HepG2 (cell line): ENCODE measurements around the gene RHBDL3. TPM values are rescaled to one million over a fixed set of nuclear protein-coding genes. Genes with fewer than 3 reads are reported as not detected.

Experiments
- BRCA1 ChIP-seq: sonication (generic); formaldehyde crosslinking; IDR thresholded peaks from 2 replicates; pipeline ENCODE4 v1.4.0; 2020; ENCODE audit warnings: missing genetic modification reagents
- CAMTA2 ChIP-seq: sonication (generic); formaldehyde crosslinking; IDR thresholded peaks from 2 replicates; pipeline ENCODE4 v1.4.0; 2020; ENCODE audit warnings: mild to moderate bottlenecking, missing genetic modification reagents, borderline replicate concordance
- EED ChIP-seq: sonication (generic); formaldehyde crosslinking; IDR thresholded peaks from 2 replicates; pipeline ENCODE4 v1.5.0; 2020; ENCODE audit warnings: mild to moderate bottlenecking, missing genetic modification reagents
- FOXA1 ChIP-seq, 2 experiments: fragments of 450-650 bp in 1 of 2; sonication (generic) in 1 of 2; formaldehyde crosslinking in 1 of 2; IDR thresholded peaks; 2 replicates each; pipeline versions ENCODE4 v1.4.0 to v1.6.1; 2016 to 2020; ENCODE audit warnings: missing genetic modification reagents in 1 of 2
- HNRNPL ChIP-seq: fragments of 200-400 bp; formaldehyde crosslinking; IDR thresholded peaks from 2 replicates; pipeline ENCODE4 v1.6.1; 2017; ENCODE audit warnings: mild to moderate bottlenecking, low read depth, low read length
- IRF9 ChIP-seq: sonication (generic); formaldehyde crosslinking; IDR thresholded peaks from 2 replicates; pipeline ENCODE4 v1.8.0; 2022; ENCODE audit warnings: missing genetic modification reagents, mild to moderate bottlenecking, borderline replicate concordance
- JDP2 ChIP-seq: sonication (generic); formaldehyde crosslinking; IDR thresholded peaks from 2 replicates; pipeline ENCODE4 v1.8.1; 2022; ENCODE audit warnings: missing genetic modification reagents, borderline replicate concordance
- KAT2B ChIP-seq: fragments of 150-350 bp; IDR thresholded peaks from 2 replicates; pipeline ENCODE4 v1.6.1; 2014; ENCODE audit warnings: low read depth, low read length, borderline replicate concordance
- MBD4 ChIP-seq: IDR thresholded peaks from 2 replicates; pipeline ENCODE4 v1.6.1; 2012; ENCODE audit warnings: low read length, inconsistent platforms, borderline replicate concordance
- MEF2D ChIP-seq: sonication (generic); formaldehyde crosslinking; IDR thresholded peaks from 2 replicates; pipeline ENCODE4 v1.5.1; 2020; ENCODE audit warnings: mild to moderate bottlenecking, missing genetic modification reagents
- PTBP1 ChIP-seq: fragments of 200-400 bp; formaldehyde crosslinking; IDR thresholded peaks from 2 replicates; pipeline ENCODE4 v1.6.1; 2018; ENCODE audit warnings: low read length, low read depth; ENCODE audit not compliant: poor library complexity, severe bottlenecking
- STAT5B ChIP-seq: sonication (generic); formaldehyde crosslinking; IDR thresholded peaks from 2 replicates; pipeline ENCODE4 v1.4.0; 2020; ENCODE audit warnings: missing genetic modification reagents
- SUZ12 ChIP-seq: fragments of 150-350 bp; IDR thresholded peaks from 2 replicates; pipeline ENCODE4 v1.6.1; 2014; ENCODE audit warnings: low read depth, low read length
- TRIM24 ChIP-seq: sonication (generic); formaldehyde crosslinking; IDR thresholded peaks from 2 replicates; pipeline ENCODE4 v1.8.0; 2022; ENCODE audit warnings: mild to moderate bottlenecking, missing genetic modification reagents
- UBTF ChIP-seq: sonication (generic); formaldehyde crosslinking; IDR thresholded peaks from 2 replicates; pipeline ENCODE4 v1.4.0; 2020; ENCODE audit warnings: mild to moderate bottlenecking, missing genetic modification reagents
- ZBTB21 ChIP-seq: sonication (generic); formaldehyde crosslinking; IDR thresholded peaks from 2 replicates; pipeline ENCODE4 v1.4.0; 2020; ENCODE audit warnings: missing genetic modification reagents
- ZNF263 ChIP-seq: sonication (generic); formaldehyde crosslinking; IDR thresholded peaks from 2 replicates; pipeline ENCODE4 v1.4.0; 2020; ENCODE audit warnings: missing genetic modification reagents
- ZNF282 ChIP-seq: fragments of 450-650 bp; IDR thresholded peaks from 2 replicates; pipeline ENCODE4 v1.6.1; 2018; ENCODE audit not compliant: partially characterized antibody
- ZNF292 ChIP-seq: sonication (generic); formaldehyde crosslinking; IDR thresholded peaks from 2 replicates; pipeline ENCODE4 v1.8.1; 2022; ENCODE audit warnings: mild to moderate bottlenecking, low read depth, missing genetic modification reagents, borderline replicate concordance
- ZNF30 ChIP-seq: sonication (generic); formaldehyde crosslinking; IDR thresholded peaks from 2 replicates; pipeline ENCODE4 v1.5.0; 2020; ENCODE audit warnings: mild to moderate bottlenecking, missing genetic modification reagents
- ZNF317 ChIP-seq: sonication (generic); formaldehyde crosslinking; IDR thresholded peaks from 2 replicates; pipeline ENCODE4 v1.5.0; 2020; ENCODE audit warnings: mild to moderate bottlenecking, missing genetic modification reagents
- ZNF333 ChIP-seq: sonication (generic); formaldehyde crosslinking; IDR thresholded peaks from 2 replicates; pipeline ENCODE4 v1.4.0; 2020; ENCODE audit warnings: mild to moderate bottlenecking, missing genetic modification reagents, borderline replicate concordance
- ZNF577 ChIP-seq: sonication (generic); formaldehyde crosslinking; IDR thresholded peaks from 2 replicates; pipeline ENCODE4 v1.4.0; 2020; ENCODE audit warnings: mild to moderate bottlenecking, low read depth, missing genetic modification reagents, borderline replicate concordance
- ZNF614 ChIP-seq: IDR thresholded peaks from 2 replicates; pipeline ENCODE4 v1.6.1; 2018; ENCODE audit warnings: missing biosample characterization, missing genetic modification reagents, inconsistent platforms, borderline replicate concordance
- ZNF616 ChIP-seq: sonication (generic); formaldehyde crosslinking; IDR thresholded peaks from 2 replicates; pipeline ENCODE4 v1.5.0; 2020; ENCODE audit warnings: low read depth, mild to moderate bottlenecking, missing genetic modification reagents
- ZNF691 ChIP-seq: sonication (generic); formaldehyde crosslinking; IDR thresholded peaks from 2 replicates; pipeline ENCODE4 v1.4.0; 2020; ENCODE audit warnings: missing genetic modification reagents, low read depth, mild to moderate bottlenecking, borderline replicate concordance
- ZNF839 ChIP-seq: sonication (generic); formaldehyde crosslinking; IDR thresholded peaks from 2 replicates; pipeline ENCODE4 v1.4.0; 2020; ENCODE audit warnings: missing genetic modification reagents, mild to moderate bottlenecking, borderline replicate concordance
- ZSCAN9 ChIP-seq: IDR thresholded peaks from 2 replicates; pipeline ENCODE4 v1.6.1; 2016; ENCODE audit warnings: borderline replicate concordance
- polyA plus RNA-seq, 8 experiments: library from polyadenylated mRNA; depleted of rRNA in 3 of 8; stranded (reverse) in 7 of 8; unstranded in 1 of 8; fragments of >200 nt; fragmentation: Illumina TruSeq in 4 of 8; extraction: Trizol in 4 of 8; gene quantifications; 2 replicates each; pipeline versions ENCODE4 v1.2.1 to v1.2.3, GENCODE V29; 2011 to 2016; ENCODE audit warnings: low read depth in 4 of 8, missing spikeins in 1 of 8, mixed read lengths in 1 of 8; ENCODE audit not compliant: insufficient read depth in 1 of 8
- total RNA-seq, 5 experiments: library from RNA; depleted of rRNA; stranded (reverse); fragments of >200 nt; fragmentation: Illumina TruSeq; extraction: Trizol; gene quantifications; 2 replicates each; pipeline ENCODE4 v1.2.3, GENCODE V29; 2016; ENCODE audit warnings: low read depth in 1 of 5

Gene RHBDL3
- total and polyA plus RNA-seq, 2 of the 13 experiments (the other 11 are each of a cell fraction or from before 2014, with no cell fraction given) = 0.09 TPM; not detected in 1

- no peak for TF ChIP-seq IRF9 (CRISPR knock-in tag)
- TF ChIP-seq ZNF691 = no peak
- no peak for TF ChIP-seq STAT5B (CRISPR knock-in tag)
- TF ChIP-seq EED (CRISPR knock-in tag) = no peak
- TF ChIP-seq TRIM24 (CRISPR knock-in tag) = no peak
- TF ChIP-seq KAT2B = no peak
- TF ChIP-seq ZNF577 (CRISPR knock-in tag) = no peak
- no peak for TF ChIP-seq ZNF282
- TF ChIP-seq SUZ12 = no peak
- no peak for TF ChIP-seq PTBP1
- no peak for TF ChIP-seq MBD4
- no peak for TF ChIP-seq ZNF292
- no peak for TF ChIP-seq UBTF
- 0 out of 2 replicates have a peak, but pooled peaks have one; percentile 1 for TF ChIP-seq ZBTB21 (CRISPR knock-in tag)
- TF ChIP-seq BRCA1 (CRISPR knock-in tag) = 0 out of 2 replicates have a peak, but pooled peaks have one; percentile 15
- no peak for TF ChIP-seq HNRNPL
- TF ChIP-seq ZNF333 (CRISPR knock-in tag) = no peak
- no peak for TF ChIP-seq ZNF839 (CRISPR knock-in tag)
- TF ChIP-seq ZNF616 (CRISPR knock-in tag) = 0 out of 2 replicates have a peak, but pooled peaks have one; percentile 9
- no peak for TF ChIP-seq ZNF30 (CRISPR knock-in tag)
- no peak for TF ChIP-seq MEF2D (CRISPR knock-in tag)
- TF ChIP-seq ZNF263 (CRISPR knock-in tag) = no peak
- TF ChIP-seq ZNF614 (CRISPR knock-in tag) = no peak
- TF ChIP-seq CAMTA2 (CRISPR knock-in tag) = no peak
- no peak for TF ChIP-seq JDP2 (CRISPR knock-in tag)
- TF ChIP-seq ZNF317 (CRISPR knock-in tag) = no peak
- no peak for TF ChIP-seq ZSCAN9
- TF ChIP-seq FOXA1 (IDR thresholded peaks at IDR 0.05) = no peak
- TF ChIP-seq FOXA1 (CRISPR knock-in tag; IDR thresholded peaks at IDR 0.05) = no peak
Measured at GRCh38 chr17:32349503-32349853, 83.8 kb downstream of the RHBDL3 start (continued).
